Mammary epithelial cell (primary cell): ENCODE measurements around the gene AGK.

Experiments
- EZH2 ChIP-seq: IDR thresholded peaks from 2 replicates; pipeline ENCODE4 v1.6.1; 2012; ENCODE audit warnings: low read length, inconsistent platforms, borderline replicate concordance
- TF ChIP-seq, protein P1 (sequence below), 2 donors: IDR thresholded peaks in 1 of 2; conservative IDR thresholded peaks in 1 of 2; 2 replicates each; pipeline ENCODE4 v1.5.1; 2011 to 2012; ENCODE audit warnings: inconsistent platforms in 2 of 2, low read length in 2 of 2, mild to moderate bottlenecking in 2 of 2, control low read depth in 1 of 2, low read depth in 1 of 2; ENCODE audit not compliant: insufficient read depth in 1 of 2; ENCODE audit errors: extremely low read depth in 1 of 2

- TF ChIP-seq, protein P1, sequence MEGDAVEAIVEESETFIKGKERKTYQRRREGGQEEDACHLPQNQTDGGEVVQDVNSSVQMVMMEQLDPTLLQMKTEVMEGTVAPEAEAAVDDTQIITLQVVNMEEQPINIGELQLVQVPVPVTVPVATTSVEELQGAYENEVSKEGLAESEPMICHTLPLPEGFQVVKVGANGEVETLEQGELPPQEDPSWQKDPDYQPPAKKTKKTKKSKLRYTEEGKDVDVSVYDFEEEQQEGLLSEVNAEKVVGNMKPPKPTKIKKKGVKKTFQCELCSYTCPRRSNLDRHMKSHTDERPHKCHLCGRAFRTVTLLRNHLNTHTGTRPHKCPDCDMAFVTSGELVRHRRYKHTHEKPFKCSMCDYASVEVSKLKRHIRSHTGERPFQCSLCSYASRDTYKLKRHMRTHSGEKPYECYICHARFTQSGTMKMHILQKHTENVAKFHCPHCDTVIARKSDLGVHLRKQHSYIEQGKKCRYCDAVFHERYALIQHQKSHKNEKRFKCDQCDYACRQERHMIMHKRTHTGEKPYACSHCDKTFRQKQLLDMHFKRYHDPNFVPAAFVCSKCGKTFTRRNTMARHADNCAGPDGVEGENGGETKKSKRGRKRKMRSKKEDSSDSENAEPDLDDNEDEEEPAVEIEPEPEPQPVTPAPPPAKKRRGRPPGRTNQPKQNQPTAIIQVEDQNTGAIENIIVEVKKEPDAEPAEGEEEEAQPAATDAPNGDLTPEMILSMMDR (conservative IDR thresholded peaks at IDR 0.05 in 1 of 2, IDR thresholded peaks at IDR 0.05 in 1 of 2; ENCODE audit: extremely low read depth in 1 of 2, insufficient read depth in 1 of 2, low read depth in 1 of 2, low read length in 2 of 2), result no peak
- TF ChIP-seq EZH2, result no peak
These were observed 17.0 kb downstream of the AGK start for GRCh38 chr7:141568227-141568626.
